Measurements from ENCODE around the gene ATP5MC2.

Gene ATP5MC2

GRCh38 chr12:53664191-53664590 lies 11.7 kb downstream of the ATP5MC2 start:
- H3K9ac ChIP-seq (ENCODE audit: low read length) = no peak overlapping the region
- peaks cover 8% of the 10 kb centered on the region; the same call in 1 of the 2 replicates for H3K36me3 ChIP-seq (ENCODE audit: low read length)
- H3K4me3 ChIP-seq (ENCODE audit: insufficient read depth, low read length, poor library complexity, severe bottlenecking) = no peak overlapping the region
- H3K4me2 ChIP-seq (ENCODE audit: low read depth, low read length, poor library complexity, severe bottlenecking) = no peak overlapping the region
- no peaks in the 10 kb centered on the region for H3K9me2 ChIP-seq (replicated peaks; ENCODE audit: insufficient read depth, low read length)
- TF ChIP-seq CTCF (IDR thresholded peaks at IDR 0.05; ENCODE audit: insufficient read depth, low read length, poor library complexity, severe bottlenecking) = no peak
- TF ChIP-seq EZH2phosphoT487 (conservative IDR thresholded peaks at IDR 0.05; ENCODE audit: low read length) = no peak
- H3K9me3 ChIP-seq (ENCODE audit: insufficient read depth, low read length) = no peaks in the 10 kb centered on the region
- H4K20me1 ChIP-seq (ENCODE audit: low read depth, low read length) = no peaks in the 10 kb centered on the region
- no peaks in the 10 kb centered on the region for H3K27me3 ChIP-seq (ENCODE audit: low read length)
- H3K27ac ChIP-seq (ENCODE audit: low read depth, low read length) = no peak overlapping the region
- H3K79me2 ChIP-seq (ENCODE audit: insufficient read depth, low read length) = 0 out of 2 replicates have a peak, but pooled peaks cover 3% of the 10 kb centered on the region
- H2AFZ ChIP-seq (ENCODE audit: low read depth, low read length, severe bottlenecking) = no peak overlapping the region
- H3F3A ChIP-seq (ENCODE audit: insufficient read depth) = no peaks in the 10 kb centered on the region

GRCh38 chr12:53660041-53660440 lies 15.8 kb downstream of the ATP5MC2 start:
- H3K4me2 ChIP-seq (ENCODE audit: low read depth, low read length, poor library complexity, severe bottlenecking) = no peak overlapping the region

GRCh38 chr12:53659571-53659981 lies 16.3 kb downstream of the ATP5MC2 start:
- peaks cover 3% of the 10 kb centered on the region; the same call in 1 of the 2 replicates for H3K36me3 ChIP-seq (ENCODE audit: low read length)
- H3K9me2 ChIP-seq (replicated peaks; ENCODE audit: insufficient read depth, low read length) = no peaks in the 10 kb centered on the region
- no peaks in the 10 kb centered on the region for H3K9me3 ChIP-seq (ENCODE audit: insufficient read depth, low read length)
- TF ChIP-seq EZH2phosphoT487 (conservative IDR thresholded peaks at IDR 0.05; ENCODE audit: low read length) = no peak
- no peak for TF ChIP-seq CTCF (IDR thresholded peaks at IDR 0.05; ENCODE audit: insufficient read depth, low read length, poor library complexity, severe bottlenecking)
- no peak overlapping the region for H3K4me3 ChIP-seq (ENCODE audit: insufficient read depth, low read length, poor library complexity, severe bottlenecking)
- no peaks in the 10 kb centered on the region for H3K27me3 ChIP-seq (ENCODE audit: low read length)
- H3K27ac ChIP-seq (ENCODE audit: low read depth, low read length) = no peak overlapping the region
- H4K20me1 ChIP-seq (ENCODE audit: low read depth, low read length) = no peaks in the 10 kb centered on the region
- H3K9ac ChIP-seq (ENCODE audit: low read length) = no peak overlapping the region
- H3K79me2 ChIP-seq (ENCODE audit: insufficient read depth, low read length) = no peaks in the 10 kb centered on the region
- no peak overlapping the region for H2AFZ ChIP-seq (ENCODE audit: low read depth, low read length, severe bottlenecking)
- H3F3A ChIP-seq (ENCODE audit: insufficient read depth) = no peaks in the 10 kb centered on the region
- no peak overlapping the region for H3K4me2 ChIP-seq (ENCODE audit: low read depth, low read length, poor library complexity, severe bottlenecking)

More at GRCh38 chr12:53660041-53660440, 15.8 kb downstream of the ATP5MC2 start:
- H3K9me2 ChIP-seq (replicated peaks; ENCODE audit: insufficient read depth, low read length) = no peaks in the 10 kb centered on the region
- H3K36me3 ChIP-seq (ENCODE audit: low read length) = peaks cover 3% of the 10 kb centered on the region; the same call in 1 of the 2 replicates
- no peaks in the 10 kb centered on the region for H4K20me1 ChIP-seq (ENCODE audit: low read depth, low read length)
- H3K79me2 ChIP-seq (ENCODE audit: insufficient read depth, low read length) = no peaks in the 10 kb centered on the region
- no peak overlapping the region for H2AFZ ChIP-seq (ENCODE audit: low read depth, low read length, severe bottlenecking)
- no peaks in the 10 kb centered on the region for H3K9me3 ChIP-seq (ENCODE audit: insufficient read depth, low read length)
- no peak overlapping the region for H3K4me3 ChIP-seq (ENCODE audit: insufficient read depth, low read length, poor library complexity, severe bottlenecking)
- H3K27me3 ChIP-seq (ENCODE audit: low read length) = no peaks in the 10 kb centered on the region
- no peak for TF ChIP-seq CTCF (IDR thresholded peaks at IDR 0.05; ENCODE audit: insufficient read depth, low read length, poor library complexity, severe bottlenecking)
- TF ChIP-seq EZH2phosphoT487 (conservative IDR thresholded peaks at IDR 0.05; ENCODE audit: low read length) = no peak
- H3K27ac ChIP-seq (ENCODE audit: low read depth, low read length) = no peak overlapping the region
- no peaks in the 10 kb centered on the region for H3F3A ChIP-seq (ENCODE audit: insufficient read depth)
- no peak overlapping the region for H3K9ac ChIP-seq (ENCODE audit: low read length)

Measured in SU-DHL-6 (cell line).